ENCODE results near the gene SYT12. TPM values are rescaled to one million over a fixed set of nuclear protein-coding genes. Genes with fewer than 3 reads are reported as not detected.

The SYT12 gene
- total and polyA plus RNA-seq, 2 of the 8 experiments (the other 6 are each of a cell fraction or from before 2014, with no cell fraction given), result 1.4 to 3.3 TPM

DNA sequence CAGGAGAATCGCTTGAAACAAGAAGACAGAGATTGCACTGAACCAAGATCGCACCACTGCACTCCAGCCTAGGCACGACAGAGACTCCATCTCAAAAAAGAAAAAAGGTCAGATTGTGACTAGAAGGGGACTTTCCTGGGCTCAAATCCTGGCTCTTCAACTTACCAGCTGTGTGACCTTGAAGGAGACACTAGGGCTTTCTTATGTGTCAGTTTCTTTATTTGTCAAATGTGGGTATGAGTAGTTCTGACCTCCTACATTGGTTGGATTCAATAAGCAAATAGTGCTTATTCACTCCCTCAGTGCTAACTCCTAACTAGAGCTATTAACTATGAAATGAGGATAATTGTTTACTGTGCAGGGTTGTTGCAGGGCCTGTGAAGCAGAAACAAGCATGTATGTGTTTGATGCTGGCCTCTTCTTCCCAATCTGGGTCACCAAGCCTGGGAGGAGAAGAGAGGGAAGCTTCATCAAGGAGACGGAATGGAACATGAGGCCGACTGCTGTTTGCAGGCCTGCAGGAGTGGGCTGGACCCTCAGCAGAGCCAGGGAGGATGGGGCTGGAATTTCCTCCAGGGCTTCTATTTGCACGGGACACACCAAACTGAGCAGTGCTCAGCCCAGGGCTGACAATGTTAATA, 56.3 kb downstream of the SYT12 start (continued):
- TF ChIP-seq, protein P1, sequence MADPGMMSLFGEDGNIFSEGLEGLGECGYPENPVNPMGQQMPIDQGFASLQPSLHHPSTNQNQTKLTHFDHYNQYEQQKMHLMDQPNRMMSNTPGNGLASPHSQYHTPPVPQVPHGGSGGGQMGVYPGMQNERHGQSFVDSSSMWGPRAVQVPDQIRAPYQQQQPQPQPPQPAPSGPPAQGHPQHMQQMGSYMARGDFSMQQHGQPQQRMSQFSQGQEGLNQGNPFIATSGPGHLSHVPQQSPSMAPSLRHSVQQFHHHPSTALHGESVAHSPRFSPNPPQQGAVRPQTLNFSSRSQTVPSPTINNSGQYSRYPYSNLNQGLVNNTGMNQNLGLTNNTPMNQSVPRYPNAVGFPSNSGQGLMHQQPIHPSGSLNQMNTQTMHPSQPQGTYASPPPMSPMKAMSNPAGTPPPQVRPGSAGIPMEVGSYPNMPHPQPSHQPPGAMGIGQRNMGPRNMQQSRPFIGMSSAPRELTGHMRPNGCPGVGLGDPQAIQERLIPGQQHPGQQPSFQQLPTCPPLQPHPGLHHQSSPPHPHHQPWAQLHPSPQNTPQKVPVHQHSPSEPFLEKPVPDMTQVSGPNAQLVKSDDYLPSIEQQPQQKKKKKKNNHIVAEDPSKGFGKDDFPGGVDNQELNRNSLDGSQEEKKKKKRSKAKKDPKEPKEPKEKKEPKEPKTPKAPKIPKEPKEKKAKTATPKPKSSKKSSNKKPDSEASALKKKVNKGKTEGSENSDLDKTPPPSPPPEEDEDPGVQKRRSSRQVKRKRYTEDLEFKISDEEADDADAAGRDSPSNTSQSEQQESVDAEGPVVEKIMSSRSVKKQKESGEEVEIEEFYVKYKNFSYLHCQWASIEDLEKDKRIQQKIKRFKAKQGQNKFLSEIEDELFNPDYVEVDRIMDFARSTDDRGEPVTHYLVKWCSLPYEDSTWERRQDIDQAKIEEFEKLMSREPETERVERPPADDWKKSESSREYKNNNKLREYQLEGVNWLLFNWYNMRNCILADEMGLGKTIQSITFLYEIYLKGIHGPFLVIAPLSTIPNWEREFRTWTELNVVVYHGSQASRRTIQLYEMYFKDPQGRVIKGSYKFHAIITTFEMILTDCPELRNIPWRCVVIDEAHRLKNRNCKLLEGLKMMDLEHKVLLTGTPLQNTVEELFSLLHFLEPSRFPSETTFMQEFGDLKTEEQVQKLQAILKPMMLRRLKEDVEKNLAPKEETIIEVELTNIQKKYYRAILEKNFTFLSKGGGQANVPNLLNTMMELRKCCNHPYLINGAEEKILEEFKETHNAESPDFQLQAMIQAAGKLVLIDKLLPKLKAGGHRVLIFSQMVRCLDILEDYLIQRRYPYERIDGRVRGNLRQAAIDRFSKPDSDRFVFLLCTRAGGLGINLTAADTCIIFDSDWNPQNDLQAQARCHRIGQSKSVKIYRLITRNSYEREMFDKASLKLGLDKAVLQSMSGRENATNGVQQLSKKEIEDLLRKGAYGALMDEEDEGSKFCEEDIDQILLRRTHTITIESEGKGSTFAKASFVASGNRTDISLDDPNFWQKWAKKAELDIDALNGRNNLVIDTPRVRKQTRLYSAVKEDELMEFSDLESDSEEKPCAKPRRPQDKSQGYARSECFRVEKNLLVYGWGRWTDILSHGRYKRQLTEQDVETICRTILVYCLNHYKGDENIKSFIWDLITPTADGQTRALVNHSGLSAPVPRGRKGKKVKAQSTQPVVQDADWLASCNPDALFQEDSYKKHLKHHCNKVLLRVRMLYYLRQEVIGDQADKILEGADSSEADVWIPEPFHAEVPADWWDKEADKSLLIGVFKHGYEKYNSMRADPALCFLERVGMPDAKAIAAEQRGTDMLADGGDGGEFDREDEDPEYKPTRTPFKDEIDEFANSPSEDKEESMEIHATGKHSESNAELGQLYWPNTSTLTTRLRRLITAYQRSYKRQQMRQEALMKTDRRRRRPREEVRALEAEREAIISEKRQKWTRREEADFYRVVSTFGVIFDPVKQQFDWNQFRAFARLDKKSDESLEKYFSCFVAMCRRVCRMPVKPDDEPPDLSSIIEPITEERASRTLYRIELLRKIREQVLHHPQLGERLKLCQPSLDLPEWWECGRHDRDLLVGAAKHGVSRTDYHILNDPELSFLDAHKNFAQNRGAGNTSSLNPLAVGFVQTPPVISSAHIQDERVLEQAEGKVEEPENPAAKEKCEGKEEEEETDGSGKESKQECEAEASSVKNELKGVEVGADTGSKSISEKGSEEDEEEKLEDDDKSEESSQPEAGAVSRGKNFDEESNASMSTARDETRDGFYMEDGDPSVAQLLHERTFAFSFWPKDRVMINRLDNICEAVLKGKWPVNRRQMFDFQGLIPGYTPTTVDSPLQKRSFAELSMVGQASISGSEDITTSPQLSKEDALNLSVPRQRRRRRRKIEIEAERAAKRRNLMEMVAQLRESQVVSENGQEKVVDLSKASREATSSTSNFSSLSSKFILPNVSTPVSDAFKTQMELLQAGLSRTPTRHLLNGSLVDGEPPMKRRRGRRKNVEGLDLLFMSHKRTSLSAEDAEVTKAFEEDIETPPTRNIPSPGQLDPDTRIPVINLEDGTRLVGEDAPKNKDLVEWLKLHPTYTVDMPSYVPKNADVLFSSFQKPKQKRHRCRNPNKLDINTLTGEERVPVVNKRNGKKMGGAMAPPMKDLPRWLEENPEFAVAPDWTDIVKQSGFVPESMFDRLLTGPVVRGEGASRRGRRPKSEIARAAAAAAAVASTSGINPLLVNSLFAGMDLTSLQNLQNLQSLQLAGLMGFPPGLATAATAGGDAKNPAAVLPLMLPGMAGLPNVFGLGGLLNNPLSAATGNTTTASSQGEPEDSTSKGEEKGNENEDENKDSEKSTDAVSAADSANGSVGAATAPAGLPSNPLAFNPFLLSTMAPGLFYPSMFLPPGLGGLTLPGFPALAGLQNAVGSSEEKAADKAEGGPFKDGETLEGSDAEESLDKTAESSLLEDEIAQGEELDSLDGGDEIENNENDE (IDR thresholded peaks at IDR 0.05; ENCODE audit: insufficient replicate concordance, low read length), result no peak
- no peak for TF ChIP-seq CBX8 (IDR thresholded peaks at IDR 0.05; ENCODE audit: borderline replicate concordance, low read depth, low read length)
